H9 (cell line): Measurements from ENCODE around the gene SLC35F3. TPM values are rescaled to one million over a fixed set of nuclear protein-coding genes. Genes with fewer than 3 reads are reported as not detected.

Experiments
- DNase-seq: peaks from one replicate; pipeline ENCODE4 v3.0.0-alpha.2; 2017
- H2AFZ ChIP-seq: one replicate; pipeline ENCODE4 v1.6.1; 2013; ENCODE audit warnings: mild to moderate bottlenecking, low read length, control low read depth, moderate library complexity
- H2AK5ac ChIP-seq: 2 replicates; pipeline ENCODE4 v1.6.1; 2013; ENCODE audit warnings: low read length, control low read depth, mixed read lengths; ENCODE audit not compliant: insufficient read length
- H2BK120ac ChIP-seq: one replicate; pipeline ENCODE4 v1.6.1; 2013; ENCODE audit warnings: low read depth, mild to moderate bottlenecking, low read length, control low read depth, inconsistent platforms; ENCODE audit not compliant: poor library complexity, severe bottlenecking
- H2BK12ac ChIP-seq: 2 replicates; pipeline ENCODE4 v1.6.1; 2013; ENCODE audit warnings: low read length, control low read depth, mixed read lengths, low read depth; ENCODE audit not compliant: insufficient read length
- H2BK15ac ChIP-seq: 2 replicates; pipeline ENCODE4 v1.6.1; 2013; ENCODE audit warnings: low read depth, low read length, control low read depth
- H2BK20ac ChIP-seq: one replicate; pipeline ENCODE4 v1.6.1; 2013; ENCODE audit warnings: low read depth, mild to moderate bottlenecking, low read length, control low read depth, inconsistent platforms; ENCODE audit not compliant: poor library complexity, severe bottlenecking
- H2BK5ac ChIP-seq: 2 replicates; pipeline ENCODE4 v1.6.1; 2013; ENCODE audit warnings: low read length, control low read depth, mixed read lengths; ENCODE audit not compliant: insufficient read length
- H3K14ac ChIP-seq: 2 replicates; pipeline ENCODE4 v1.6.1; 2013; ENCODE audit warnings: low read length, control low read depth; ENCODE audit not compliant: insufficient read depth
- H3K18ac ChIP-seq: 2 replicates; pipeline ENCODE4 v1.6.1; 2013; ENCODE audit warnings: low read depth, mild to moderate bottlenecking, mixed read lengths, low read length, control low read depth; ENCODE audit not compliant: insufficient read length
- H3K23ac ChIP-seq: 2 replicates; pipeline ENCODE4 v1.6.1; 2013; ENCODE audit warnings: low read length, control low read depth, mixed read lengths, low read depth; ENCODE audit not compliant: insufficient read length
- H3K23me2 ChIP-seq: 2 replicates; pipeline ENCODE4 v1.6.1; 2013; ENCODE audit warnings: low read depth, mild to moderate bottlenecking, mixed read lengths, low read length, control low read depth; ENCODE audit not compliant: insufficient read length, poor library complexity, severe bottlenecking
- H3K27ac ChIP-seq: 2 replicates; pipeline ENCODE4 v1.5.1; 2013; ENCODE audit warnings: low read length, control low read depth, mixed read lengths, low read depth; ENCODE audit not compliant: insufficient read length
- H3K27me3 ChIP-seq: 2 replicates; pipeline ENCODE4 v1.6.1; 2013; ENCODE audit warnings: low read length, control low read depth, inconsistent platforms; ENCODE audit not compliant: insufficient read depth
- H3K4ac ChIP-seq: 2 replicates; pipeline ENCODE4 v1.6.1; 2013; ENCODE audit warnings: low read depth, mild to moderate bottlenecking, control low read depth, inconsistent platforms, low read length, moderate library complexity
- H3K4me1 ChIP-seq: 2 replicates; pipeline ENCODE4 v1.6.1; 2013; ENCODE audit warnings: low read length, control low read depth, inconsistent platforms; ENCODE audit not compliant: insufficient read depth
- H3K4me2 ChIP-seq: 2 replicates; pipeline ENCODE4 v1.6.1; 2013; ENCODE audit warnings: low read length, control low read depth, mixed read lengths; ENCODE audit not compliant: insufficient read length, insufficient read depth
- H3K56ac ChIP-seq: 2 replicates; pipeline ENCODE4 v1.6.1; 2013; ENCODE audit warnings: low read depth, mild to moderate bottlenecking, mixed read lengths, low read length, control low read depth; ENCODE audit not compliant: insufficient read length
- H3K79me1 ChIP-seq: 2 replicates; pipeline ENCODE4 v1.6.1; 2013; ENCODE audit warnings: low read depth, mild to moderate bottlenecking, moderate library complexity, low read length, control low read depth, inconsistent platforms; ENCODE audit not compliant: insufficient read depth, poor library complexity, severe bottlenecking
- H3K79me2 ChIP-seq: 2 replicates; pipeline ENCODE4 v1.6.1; 2013; ENCODE audit warnings: low read length, control low read depth, inconsistent platforms; ENCODE audit not compliant: insufficient read depth
- H3K9ac ChIP-seq: 2 replicates; pipeline ENCODE4 v1.6.1; 2013; ENCODE audit warnings: low read length, control low read depth, mixed read lengths; ENCODE audit not compliant: insufficient read length; ENCODE audit errors: extremely low read depth
- H3K9me3 ChIP-seq: one replicate; pipeline ENCODE4 v1.6.1; 2013; ENCODE audit warnings: low read depth, low read length, inconsistent platforms; ENCODE audit not compliant: control insufficient read depth
- H3T11ph ChIP-seq: one replicate; pipeline ENCODE4 v1.6.1; 2013; ENCODE audit warnings: mild to moderate bottlenecking, low read length, control low read depth, inconsistent platforms
- H4K20me1 ChIP-seq: one replicate; pipeline ENCODE4 v1.6.1; 2013; ENCODE audit not compliant: control insufficient read depth, insufficient read length, insufficient read depth
- H4K5ac ChIP-seq: 2 replicates; pipeline ENCODE4 v1.6.1; 2013; ENCODE audit warnings: low read depth, mild to moderate bottlenecking, mixed read lengths, low read length, control low read depth; ENCODE audit not compliant: insufficient read length
- H4K8ac ChIP-seq: replicated peaks from 2 replicates; pipeline ENCODE4 v1.6.1; 2013; ENCODE audit warnings: low read length, control low read depth, mixed read lengths, low read depth; ENCODE audit not compliant: insufficient read length
- H4K91ac ChIP-seq: 2 replicates; pipeline ENCODE4 v1.6.1; 2013; ENCODE audit warnings: low read depth, mild to moderate bottlenecking, moderate library complexity, mixed read lengths, low read length, control low read depth; ENCODE audit not compliant: insufficient read length
- H3K27ac Mint-ChIP-seq, 3 experiments: 2 replicates in 2 of 3; 3 replicates in 1 of 3; pipeline ENCODE4 v1.8.0; 2020 to 2021; ENCODE audit warnings: mixed read lengths in 3 of 3, mild to moderate bottlenecking in 1 of 3, moderate library complexity in 1 of 3
- H3K27me3 Mint-ChIP-seq: 2 replicates; pipeline ENCODE4 v1.8.0; 2021; ENCODE audit warnings: low read depth, mild to moderate bottlenecking, moderate library complexity, mixed read lengths
- H3K36me3 Mint-ChIP-seq, 3 experiments: 2 replicates in 2 of 3; 3 replicates in 1 of 3; pipeline ENCODE4 v1.8.0; 2020 to 2021; ENCODE audit warnings: low read depth in 3 of 3, mixed read lengths in 3 of 3; ENCODE audit not compliant: insufficient read depth in 1 of 3
- H3K4me1 Mint-ChIP-seq, 2 experiments: 2 replicates each; pipeline ENCODE4 v1.8.0; 2020; ENCODE audit warnings: mixed read lengths in 2 of 2
- H3K4me3 Mint-ChIP-seq, 2 experiments: 2 replicates in 1 of 2; 3 replicates in 1 of 2; pipeline ENCODE4 v1.8.0; 2020 to 2021; ENCODE audit warnings: mild to moderate bottlenecking in 2 of 2, mixed read lengths in 2 of 2, moderate library complexity in 1 of 2
- H3K9me3 Mint-ChIP-seq, 2 experiments: 2 replicates in 1 of 2; 3 replicates in 1 of 2; pipeline ENCODE4 v1.8.0; 2020; ENCODE audit warnings: mild to moderate bottlenecking in 2 of 2, mixed read lengths in 2 of 2, moderate library complexity in 1 of 2
- CTCF ChIP-seq: fragments of 200-600 bp; sonication (generic); conservative IDR thresholded peaks from 3 replicates; pipeline ENCODE4 v1.8.0; 2021; ENCODE audit warnings: antibody characterized with exemption, mild to moderate bottlenecking
- WGBS: extraction: QIAGEN DNeasy Blood & Tissue Kit; methylation state at CpG from one replicate; pipeline ENCODE4 v1.1.7; 2013; ENCODE audit warnings: missing lambda C conversion rate, low lambda C conversion rate, mixed read lengths; ENCODE audit not compliant: insufficient read length; ENCODE audit errors: extremely low coverage; 5-methylcytosine and 5-hydroxymethylcytosine counted together
- total RNA-seq: library from RNA; stranded (reverse); gene quantifications from 2 replicates; pipeline ENCODE4 v1.2.1, GENCODE V29; 2021

The SLC35F3 gene
- total RNA-seq, 1 experiment from 2014 or later, result 0.81 TPM

DNA sequence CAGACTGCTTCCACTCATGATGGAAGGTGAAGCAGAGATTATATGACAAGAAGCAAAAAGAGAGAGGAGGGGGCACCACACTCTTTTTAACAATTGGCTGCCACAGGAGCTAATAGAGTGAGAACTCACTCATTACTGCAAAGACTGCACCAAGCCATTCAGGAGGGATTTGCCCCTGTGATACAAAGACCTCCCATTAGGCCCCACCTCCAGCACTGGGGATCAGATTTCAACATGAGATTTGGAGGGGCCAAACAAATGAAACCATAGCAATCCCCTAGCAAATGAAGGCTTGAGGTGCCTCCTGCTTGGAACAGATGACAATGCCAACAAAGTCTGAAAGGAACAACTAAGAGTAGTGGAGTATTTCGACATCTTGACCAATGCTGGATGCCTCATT lies 346.3 kb downstream of the SLC35F3 start:
- no peaks in the 10 kb centered on the region for H3K79me1 ChIP-seq

More for the DNA sequence above, 346.3 kb downstream of the SLC35F3 start:
- Mint-ChIP-seq H3K9me3 (peaks cover 12 to 13% of the 10 kb centered on the region in 2 experiments), H3K4me1 (peaks cover 9 to 18% of the 10 kb centered on the region in 2 experiments), H3K27me3 (peaks cover 4% of the 10 kb centered on the region), H3K36me3 (peaks cover 4 to 14% (median 6%) of the 10 kb centered on the region in 3 experiments), H3K27ac (peak overlapping the region in 1 of 3 experiments; percentile 85; a peak in 2 of 7 replicates), H3K4me3 (no peak overlapping the region)
- Histone ChIP-seq H2AFZ (no peak overlapping the region), H3K79me2 (no peaks in the 10 kb centered on the region), H2BK20ac (no peak overlapping the region), H3K4me1 (no peaks in the 10 kb centered on the region), H2AK5ac (no peak overlapping the region), H2BK15ac (no peak overlapping the region), H3K27me3 (no peaks in the 10 kb centered on the region), H4K91ac (no peak overlapping the region), H2BK12ac (no peak overlapping the region), H3T11ph (no peak overlapping the region), H3K56ac (no peak overlapping the region), H2BK120ac (no peak overlapping the region), H3K4ac (no peak overlapping the region), H3K9ac (no peak overlapping the region), H3K23me2 (no peaks in the 10 kb centered on the region), H4K5ac (no peak overlapping the region), H3K18ac (no peak overlapping the region), H3K9me3 (no peaks in the 10 kb centered on the region), H2BK5ac (no peak overlapping the region), H3K14ac (no peak overlapping the region; the same call in 1 of the 2 replicates), H3K27ac (no peak overlapping the region), H3K4me2 (no peak overlapping the region), H4K20me1 (no peaks in the 10 kb centered on the region), H3K23ac (no peak overlapping the region), H4K8ac (no peak overlapping the region)
- peak; percentile 82 for DNase-seq
- TF ChIP-seq CTCF, result no peak
- WGBS, result no CpG with 5 or more reads among the region's 1 CpG
